Measurements from ENCODE around the gene GPM6B.

Gene GPM6B, protein sequence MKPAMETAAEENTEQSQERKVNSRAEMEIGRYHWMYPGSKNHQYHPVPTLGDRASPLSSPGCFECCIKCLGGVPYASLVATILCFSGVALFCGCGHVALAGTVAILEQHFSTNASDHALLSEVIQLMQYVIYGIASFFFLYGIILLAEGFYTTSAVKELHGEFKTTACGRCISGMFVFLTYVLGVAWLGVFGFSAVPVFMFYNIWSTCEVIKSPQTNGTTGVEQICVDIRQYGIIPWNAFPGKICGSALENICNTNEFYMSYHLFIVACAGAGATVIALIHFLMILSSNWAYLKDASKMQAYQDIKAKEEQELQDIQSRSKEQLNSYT

DNA sequence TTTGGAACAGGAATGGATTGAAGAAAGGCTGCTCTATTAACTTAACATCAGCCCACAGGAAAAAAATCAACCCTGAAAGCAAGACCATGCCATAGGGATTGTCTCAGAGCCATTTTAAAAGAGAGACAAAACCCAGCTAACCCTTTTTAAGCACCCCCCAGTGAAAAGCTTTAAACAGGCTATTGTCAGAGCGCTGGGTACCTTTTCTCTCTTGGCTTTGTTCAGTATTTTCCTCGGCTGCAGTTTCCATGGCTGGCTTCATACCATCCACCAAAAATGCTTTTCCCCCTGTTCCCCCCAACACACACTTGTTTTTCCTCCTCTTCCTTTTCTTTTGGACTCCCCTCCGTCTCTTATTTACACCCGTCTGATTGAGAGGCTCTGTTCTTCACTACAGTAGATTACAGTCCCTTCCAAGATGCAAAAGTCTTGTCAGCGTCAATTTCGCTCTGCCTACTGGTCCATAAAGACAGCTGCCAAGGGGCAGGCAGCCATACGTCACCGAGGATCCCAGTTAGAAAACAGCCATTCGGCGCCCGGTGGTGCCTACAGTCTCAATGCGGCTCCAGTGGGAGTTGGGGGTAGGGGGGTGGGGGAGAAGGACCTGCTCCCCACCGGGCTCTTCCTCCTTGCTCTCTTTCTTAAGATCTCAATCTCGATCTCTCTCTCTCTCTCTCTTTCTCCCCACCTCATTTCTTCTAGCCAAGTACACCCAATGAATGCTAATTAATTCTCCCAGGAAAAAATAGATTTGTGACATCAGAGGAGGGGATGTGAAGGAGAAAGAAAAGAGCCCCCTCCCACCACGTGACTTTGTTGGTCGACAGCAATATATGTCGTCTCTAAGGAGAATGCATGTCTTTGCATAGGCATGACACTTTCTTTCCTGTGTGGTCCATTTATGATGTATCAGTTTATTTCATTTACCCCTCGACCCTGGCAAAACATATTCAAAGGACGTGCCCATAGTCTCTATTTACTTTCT lies at the start of gene GPM6B:
Gene GPM6B, minus strand, starts transcription at position 451 of the 985 bp plus-strand sequence. Its CDS starts 189 bp downstream, at position 262.
- DNase-seq (ENCODE audit: low read depth): no peak

DNA sequence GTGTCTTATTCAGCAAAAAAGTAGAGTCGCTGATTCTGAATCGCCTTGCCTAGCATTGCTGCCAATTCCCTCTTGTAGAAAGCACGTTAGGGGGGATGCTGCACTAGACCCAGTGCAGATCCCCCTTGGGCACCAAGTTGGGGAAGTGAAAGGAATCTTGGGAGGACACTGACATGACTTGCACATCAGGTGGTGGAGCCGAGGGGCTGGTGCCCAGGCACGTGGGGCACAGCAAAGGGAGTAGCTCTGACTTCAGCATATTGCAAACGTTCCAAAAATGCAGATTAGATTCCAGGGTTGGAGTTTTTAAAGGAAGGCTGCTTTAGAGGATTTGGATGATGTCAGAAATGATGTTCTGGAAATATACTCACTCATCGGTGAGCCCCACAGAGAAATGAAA lies 47.4 kb upstream of the GPM6B start:
- DNase-seq (ENCODE audit: low read depth): peak; percentile 13

DNA sequence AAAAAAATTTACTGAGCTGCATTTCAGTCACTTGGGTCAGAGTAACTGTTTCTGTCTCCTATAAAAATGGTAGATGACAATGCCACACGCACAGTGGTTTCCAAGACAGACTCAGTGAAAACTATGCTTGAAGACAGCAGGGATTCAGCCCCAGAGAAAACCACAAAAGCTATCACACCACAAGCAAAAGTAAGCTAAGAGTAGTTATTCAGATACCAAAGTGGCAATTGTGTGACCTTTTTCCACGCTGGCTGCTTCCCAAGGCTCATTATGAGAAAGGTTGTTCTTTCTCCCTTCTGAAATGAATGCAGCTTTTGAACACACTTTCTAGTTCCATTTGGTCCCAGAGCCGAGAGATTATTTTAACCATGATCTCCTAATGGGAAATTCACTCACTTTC lies 46.4 kb upstream of the GPM6B start:
- no peak for DNase-seq (ENCODE audit: low read depth)

DNA sequence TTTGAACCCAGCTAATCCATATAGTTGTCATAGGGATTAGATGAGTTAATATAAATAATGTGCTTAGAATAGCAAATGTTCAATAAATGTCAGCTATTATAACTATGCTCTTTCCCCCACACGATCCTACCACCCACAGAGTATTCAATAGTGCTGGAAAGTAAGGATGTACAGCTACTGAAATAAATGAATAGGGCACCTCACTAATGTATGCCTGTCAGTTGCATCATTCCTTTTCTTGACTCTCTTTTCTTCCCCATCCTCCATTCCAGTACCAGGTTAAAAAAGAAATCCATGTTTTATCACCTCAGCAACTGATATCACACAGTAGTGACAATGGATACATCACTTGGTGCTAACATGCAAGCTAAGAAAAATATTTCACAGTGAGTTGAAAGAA lies 42.8 kb upstream of the GPM6B start:
- DNase-seq (ENCODE audit: low read depth): no peak

DNA sequence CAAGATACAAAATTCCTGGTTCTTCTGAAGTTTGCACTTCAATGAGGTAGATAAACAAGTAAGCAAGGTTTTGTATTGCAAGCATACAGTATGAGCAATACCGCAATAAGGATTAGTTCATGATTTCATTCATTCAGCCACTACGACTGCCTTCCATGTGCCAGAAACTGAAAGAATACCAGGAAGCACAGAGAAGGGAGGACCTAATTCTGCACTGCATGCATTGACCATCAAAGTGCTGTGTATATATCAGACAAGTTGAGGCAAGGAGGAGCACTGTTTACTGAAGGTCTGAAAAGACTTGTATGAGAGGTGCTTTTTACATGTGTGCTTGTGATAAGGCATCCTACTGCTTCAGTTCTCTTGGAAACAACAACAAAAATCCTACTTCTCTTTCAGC lies 40.9 kb upstream of the GPM6B start:
- no peak for DNase-seq (ENCODE audit: low read depth)

DNA sequence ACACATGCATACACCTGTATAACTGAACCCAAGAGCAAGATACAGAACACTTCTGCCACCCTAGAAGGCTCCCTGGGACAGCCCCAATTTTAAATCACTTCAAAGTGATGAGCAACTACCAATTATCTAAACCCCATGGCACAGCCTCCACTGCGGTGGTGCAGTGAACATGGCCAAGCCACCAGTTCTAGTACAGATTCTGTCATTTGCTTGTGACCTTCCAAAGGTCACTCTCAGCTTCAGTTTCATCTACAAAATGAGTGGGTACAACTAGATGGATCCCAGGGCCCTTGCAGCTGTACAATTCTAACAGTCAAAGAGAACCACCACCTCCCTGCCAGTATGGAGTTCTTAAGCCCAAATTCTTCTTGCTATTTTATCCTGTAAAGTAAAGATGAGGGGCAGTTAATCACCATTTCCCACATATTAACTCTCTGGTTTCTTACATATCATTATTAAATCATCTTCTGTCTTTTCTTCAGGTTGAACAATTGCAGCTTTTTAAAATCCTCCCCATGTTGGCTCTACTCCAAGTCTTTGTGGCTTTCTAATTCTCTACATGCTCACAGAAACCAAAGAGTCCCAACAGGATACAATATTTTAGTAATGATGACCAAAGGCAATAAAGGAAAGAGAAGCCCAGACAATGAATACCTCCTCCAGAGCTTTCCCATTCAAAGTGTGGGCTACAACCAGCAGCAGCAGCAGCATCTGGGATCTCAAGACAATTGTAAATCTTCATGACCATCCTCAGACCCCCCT lies 39.0 kb upstream of the GPM6B start:
- no peak for DNase-seq (ENCODE audit: low read depth)

DNA sequence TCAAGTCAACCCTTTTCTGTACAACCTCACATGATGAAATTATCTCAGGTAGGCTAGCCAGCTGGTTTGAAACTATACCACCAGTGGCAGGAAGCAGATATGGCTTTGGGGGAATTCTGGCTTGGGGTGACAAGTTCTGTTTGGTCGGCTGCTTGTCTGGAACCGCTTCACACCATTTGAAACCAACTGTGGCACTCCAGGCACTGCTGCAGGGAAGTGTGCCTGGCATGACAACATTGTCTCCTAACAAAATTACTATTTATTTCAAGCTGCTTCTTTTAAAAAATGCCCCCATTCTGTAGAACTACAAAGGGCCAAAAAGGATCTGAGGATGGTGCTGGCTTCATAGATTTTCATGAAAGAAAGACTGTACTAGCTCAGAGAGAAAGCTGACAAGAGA lies 37.1 kb upstream of the GPM6B start:
- DNase-seq (ENCODE audit: low read depth): no peak

DNA sequence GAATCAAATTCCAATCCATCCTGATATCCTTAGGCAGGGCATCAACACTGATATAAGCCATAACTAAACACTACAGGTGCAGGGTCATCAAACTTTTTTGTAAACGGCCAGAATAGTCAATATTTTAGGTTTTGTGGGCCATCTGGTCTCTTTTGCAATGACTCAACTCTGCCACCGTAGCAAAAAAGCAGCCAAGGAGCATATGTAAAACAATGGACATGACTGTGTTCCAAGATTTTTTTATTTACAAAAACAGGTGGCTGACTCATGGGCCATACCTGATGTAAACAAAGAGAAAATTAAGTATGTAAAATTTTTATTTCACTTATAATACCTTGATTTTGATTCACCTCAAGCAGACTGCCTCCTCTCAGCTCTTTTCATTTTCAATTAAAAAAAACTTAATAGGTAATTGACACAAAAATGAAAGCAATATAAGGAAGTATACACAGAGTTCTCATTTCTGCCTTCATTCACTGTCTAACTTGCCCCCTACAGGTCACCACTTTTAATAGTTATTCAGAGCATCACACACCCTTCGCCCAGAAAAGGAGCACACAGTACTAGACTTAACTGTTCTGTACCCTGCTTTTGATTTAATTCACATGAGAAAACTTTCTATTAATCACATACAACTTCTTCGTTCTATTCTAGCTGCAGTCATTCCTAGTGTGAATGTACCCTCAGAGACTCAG lies 35.3 kb upstream of the GPM6B start:
- no peak for DNase-seq (ENCODE audit: low read depth)

DNA sequence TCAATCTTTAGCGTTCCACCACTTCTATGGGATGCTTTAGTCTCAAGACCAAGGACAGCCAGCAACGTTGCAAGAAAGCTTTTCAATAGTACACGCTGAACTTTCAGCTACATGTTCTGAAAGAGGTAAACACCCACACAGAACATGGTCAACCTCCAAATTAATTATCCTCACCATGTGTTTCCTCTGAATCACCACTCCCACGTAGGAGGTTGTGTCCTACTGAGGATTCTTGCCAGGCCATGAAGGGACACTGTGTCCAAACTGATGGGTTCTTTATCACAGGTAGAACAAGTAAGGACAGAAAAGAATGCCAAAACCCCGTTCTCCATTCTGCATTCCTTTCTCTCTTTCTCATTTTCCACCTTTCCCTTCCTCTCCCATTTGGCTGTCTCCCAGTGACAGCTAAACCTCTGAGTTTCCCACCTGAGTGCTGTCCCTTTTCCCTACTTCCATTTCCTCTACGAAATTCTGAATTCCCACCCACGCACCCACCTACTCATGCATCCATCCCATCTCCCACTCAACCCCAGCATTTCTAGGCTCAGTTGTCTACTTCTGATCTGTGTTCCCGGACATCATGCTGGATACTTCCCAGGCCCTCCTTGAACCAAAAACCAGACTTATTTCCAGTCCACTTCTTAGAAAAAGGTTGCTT lies 29.0 kb upstream of the GPM6B start:
- peak; percentile 24 for DNase-seq (ENCODE audit: low read depth)

DNA sequence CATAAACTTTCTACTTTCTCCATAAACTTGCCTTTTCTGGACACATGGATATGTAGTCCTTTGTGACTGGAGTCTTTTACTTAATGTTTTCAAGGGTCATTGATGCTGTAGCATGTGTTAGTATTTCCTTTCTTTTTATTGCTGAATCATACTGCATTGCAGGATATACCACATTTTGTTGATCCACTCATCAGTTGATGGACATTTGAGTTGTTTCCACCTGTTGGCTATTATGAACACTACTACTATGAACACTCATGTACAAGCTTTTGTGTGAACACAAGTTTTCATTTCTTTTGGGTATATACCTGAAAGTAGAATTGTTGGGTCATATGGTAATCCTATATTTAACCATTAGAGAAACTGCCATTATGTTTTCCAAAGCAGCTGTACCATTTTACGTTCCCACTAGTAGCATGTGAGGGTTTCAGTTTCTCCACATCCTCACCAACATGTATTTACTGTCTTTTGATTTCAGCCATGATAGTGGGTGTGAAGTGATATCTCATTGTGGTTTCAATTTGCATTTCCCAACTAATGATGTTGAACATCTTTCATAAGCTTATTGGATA lies 26.3 kb upstream of the GPM6B start:
- no peak for DNase-seq (ENCODE audit: low read depth)

DNA sequence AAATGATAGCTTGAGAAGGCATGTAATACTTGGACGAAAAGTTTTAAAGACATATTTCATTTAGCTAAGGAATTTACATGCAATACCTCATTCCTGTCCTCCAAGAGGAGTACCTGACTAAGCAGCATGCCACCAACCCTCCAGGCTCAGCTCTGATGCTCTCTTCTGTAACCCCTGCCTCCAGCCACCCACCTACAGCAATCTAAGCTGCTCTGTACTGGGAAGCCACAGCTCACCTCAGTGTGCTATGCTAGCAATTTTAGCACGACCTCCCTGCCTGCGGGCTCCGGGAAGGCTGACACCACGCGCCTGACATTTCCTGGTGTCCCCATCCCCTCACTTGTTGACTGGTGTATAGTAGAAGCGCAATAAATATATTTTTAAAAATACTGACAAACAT lies 23.2 kb upstream of the GPM6B start:
- no peak for DNase-seq (ENCODE audit: low read depth)

DNA sequence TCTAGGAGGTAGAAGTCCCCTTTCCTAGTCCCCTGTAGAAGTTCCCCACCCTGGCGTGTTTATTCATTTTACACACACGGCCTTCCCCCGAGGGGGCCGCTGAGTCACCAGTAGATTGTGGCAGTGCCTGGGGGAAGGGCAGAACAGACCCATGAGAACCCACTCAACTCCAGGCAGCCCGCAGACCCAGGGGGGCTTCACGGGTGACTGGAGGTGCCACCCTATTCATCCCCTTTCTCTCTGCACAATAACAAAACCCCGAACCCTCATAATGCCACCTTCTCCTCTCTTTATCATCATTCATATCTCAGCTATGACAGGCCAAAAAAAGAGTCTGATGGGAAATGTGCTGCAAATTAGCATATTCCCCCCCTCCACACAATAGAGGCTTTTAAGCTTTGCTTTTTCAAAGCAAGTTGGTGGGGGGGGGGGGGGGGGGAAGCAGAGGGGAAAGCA lies 20.4 kb upstream of the GPM6B start:
- DNase-seq (ENCODE audit: low read depth): no peak

DNA sequence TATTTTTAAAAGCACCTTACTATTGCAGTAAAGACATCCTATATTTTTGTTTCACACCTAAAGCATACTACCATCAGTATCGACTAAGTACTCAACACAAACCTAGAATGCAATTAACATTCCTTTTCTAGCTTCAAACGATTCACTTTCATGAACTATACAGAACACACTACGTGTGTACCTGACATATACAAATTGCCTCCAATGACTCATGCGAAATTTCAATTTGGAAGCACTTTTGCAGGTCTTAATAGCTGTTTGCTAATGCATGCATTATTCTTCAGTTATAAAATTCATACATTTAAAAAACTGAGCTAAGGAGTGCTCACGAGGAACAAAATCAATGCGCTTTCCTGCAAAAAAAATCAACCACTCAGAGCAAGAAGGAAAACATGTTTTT lies 19.7 kb upstream of the GPM6B start:
- DNase-seq (ENCODE audit: low read depth): no peak

DNA sequence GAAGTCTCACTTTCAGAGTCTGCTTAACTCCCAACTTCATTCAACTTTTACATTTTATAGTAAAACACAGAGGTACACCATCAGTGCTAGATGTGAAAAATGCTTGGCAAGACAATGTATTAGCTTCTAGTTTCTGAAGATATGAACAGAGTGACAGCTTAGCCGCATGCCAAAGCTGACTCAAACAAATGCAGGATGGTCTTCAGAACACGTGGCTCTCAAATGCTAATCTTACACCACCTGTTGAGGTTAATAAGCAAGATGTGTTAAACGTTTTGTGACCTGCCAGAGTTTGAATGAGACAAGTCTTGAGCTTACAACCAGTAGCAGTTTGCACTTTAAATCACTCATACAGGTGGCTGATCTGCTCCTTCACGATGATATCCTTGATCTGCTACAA lies 18.9 kb upstream of the GPM6B start:
- DNase-seq (ENCODE audit: low read depth): no peak

DNA sequence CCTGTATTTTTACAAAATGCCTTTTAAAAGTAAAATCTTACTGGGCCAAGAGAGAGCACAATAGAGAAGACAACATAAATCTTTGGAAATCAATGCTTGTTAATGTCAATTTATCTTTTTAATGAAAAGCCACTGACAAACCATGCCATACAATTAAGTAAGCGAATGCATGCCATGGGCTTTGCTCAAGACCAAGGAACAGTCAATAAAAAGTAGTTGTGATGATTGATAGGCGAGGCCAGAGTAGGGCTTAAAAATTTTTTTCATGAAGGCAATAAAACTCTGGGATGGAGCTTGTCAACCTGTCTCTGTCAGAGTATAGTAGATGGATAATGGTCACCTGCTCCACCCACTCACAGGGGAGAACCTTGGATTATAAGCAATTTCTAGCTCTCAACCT lies 17.5 kb upstream of the GPM6B start:
- DNase-seq (ENCODE audit: low read depth): no peak

DNA sequence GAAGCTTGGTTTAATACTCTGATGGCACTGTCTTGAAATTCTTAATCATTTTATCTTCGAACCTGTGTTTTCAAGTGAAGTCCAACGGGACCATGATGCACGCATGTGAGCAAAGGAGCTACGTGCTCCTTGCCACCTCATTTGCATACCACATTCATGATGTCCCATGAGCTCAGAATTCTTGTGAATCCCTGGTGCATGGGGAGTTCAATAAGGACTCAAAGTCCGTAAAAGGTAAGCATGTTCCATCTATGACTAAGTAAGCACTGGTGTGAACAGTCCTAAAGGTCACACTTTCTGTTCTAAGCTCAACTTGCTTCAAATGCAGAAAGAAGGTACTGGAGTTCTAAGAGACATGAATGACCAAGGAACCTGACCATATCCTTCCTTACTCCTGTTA lies 13.1 kb upstream of the GPM6B start:
- no peak for DNase-seq (ENCODE audit: low read depth)

DNA sequence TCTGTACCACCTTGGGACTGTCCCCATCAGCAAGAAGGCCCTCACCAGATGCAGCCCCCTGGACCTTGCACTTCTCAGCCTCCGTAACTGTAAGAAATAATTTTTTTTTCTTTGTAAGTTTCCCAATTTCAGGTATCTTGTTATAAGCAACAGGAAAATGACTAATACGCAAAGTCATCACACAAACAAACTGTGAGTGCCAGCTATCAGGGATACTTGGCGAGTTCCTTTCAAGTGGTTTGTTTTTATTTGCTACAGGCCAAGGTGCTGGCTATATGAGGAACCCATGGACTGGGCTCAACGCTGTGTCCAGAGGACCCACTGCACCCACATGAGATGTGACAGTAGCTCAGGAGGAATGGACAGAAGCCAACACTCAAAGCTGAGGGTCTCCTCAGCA lies 11.5 kb upstream of the GPM6B start:
- DNase-seq (ENCODE audit: low read depth): no peak

DNA sequence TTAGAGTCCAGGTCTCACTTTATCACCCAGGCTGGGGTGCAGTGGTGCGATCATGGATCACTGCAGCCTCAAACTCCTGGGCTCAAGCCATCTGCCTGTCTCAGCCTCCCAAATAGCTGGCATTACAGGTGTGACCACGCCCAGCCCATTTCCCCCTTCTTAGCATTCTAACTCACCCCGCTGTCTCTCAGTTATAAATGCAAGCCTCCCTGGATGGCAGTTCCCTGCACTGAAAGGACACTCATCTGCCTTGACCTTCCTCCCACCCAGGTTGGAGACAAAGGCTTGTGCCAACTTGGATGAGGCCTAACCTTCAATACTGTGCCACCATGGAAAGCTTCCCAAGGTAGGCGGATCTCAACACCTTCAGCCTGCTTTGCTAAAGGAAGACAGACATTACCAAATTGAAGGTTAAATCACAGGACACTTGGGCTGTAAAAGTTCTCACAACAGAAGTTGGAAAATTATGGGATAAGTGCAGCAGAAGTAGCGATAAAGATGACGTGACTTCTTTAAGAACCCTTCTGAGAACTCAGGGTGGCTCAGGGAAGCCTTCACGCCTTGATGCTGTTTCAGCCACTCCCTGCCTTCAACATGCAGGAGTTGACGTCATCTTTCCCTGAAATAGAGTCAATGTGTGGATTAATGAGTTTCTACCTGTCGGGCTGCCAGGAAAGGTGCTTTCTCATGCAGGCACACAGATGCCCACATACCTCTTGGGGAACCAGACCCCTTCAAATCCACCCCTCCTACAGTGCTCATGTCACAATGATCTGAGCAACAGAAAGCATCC lies 10.6 kb upstream of the GPM6B start:
- DNase-seq (ENCODE audit: low read depth): no peak

DNA sequence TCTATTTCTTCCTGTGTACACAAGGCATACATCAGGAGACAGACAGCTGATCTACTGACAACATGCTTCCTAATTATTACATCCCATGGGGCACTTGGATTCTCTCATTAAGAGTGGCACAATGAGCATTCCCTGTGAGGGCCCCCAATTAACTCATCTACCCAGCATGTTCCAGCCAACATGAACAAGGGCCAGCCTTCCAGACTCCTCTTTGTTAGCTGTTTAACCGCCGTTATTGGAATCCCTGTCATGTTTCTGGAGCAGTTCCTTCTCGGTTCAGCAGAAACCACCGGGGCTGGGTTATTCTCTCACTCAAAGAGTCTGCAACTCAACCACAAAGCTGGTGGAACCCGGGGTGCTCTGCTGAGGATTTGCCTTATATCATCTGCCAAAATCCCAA lies 9.9 kb upstream of the GPM6B start:
- no peak for DNase-seq (ENCODE audit: low read depth)

DNA sequence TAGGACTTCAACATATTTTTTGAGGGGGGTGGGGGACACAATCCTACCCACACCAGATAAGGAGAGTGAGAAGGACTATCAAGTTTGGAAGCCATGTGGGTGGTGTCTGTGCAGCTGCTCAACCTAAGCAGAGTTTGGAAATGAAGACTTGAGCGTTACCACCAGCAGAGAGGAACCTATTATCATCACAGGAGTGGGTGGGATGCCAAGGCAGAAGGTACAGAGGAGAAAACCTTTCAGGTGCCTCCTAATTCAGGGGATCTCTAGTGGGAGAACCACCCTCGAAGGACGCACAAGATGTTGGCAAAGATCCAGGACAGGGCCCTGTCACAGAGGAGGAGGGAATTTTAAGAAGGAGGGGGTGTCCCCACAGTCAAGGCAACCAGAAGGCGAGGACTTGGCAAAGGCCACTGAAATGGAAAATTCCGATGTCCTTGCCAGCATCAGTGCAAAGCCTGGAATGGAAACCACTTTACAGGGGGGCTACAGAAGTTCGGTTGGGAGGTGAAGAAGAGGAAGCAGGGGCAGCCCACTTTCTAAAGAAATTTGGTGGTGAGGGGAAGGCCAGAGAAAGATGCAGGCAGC lies 8.4 kb upstream of the GPM6B start:
- DNase-seq (ENCODE audit: low read depth): no peak

All from fibroblast of the conjunctiva (primary cell).